Kidney epithelial cell (primary cell): ENCODE results near the gene CAMK2N2. TPM values are rescaled to one million over a fixed set of nuclear protein-coding genes. Genes with fewer than 3 reads are reported as not detected.

ENCODE experiments used
- DNase-seq: peaks from one replicate; pipeline ENCODE4 v3.0.0-alpha.2; 2010; ENCODE audit warnings: low read depth
- H3K27me3 ChIP-seq: 2 replicates; pipeline ENCODE4 v1.6.0; 2011; ENCODE audit warnings: low read length; ENCODE audit not compliant: control insufficient read depth, insufficient read depth
- H3K36me3 ChIP-seq: 2 replicates; pipeline ENCODE4 v1.5.1; 2011; ENCODE audit warnings: low read length; ENCODE audit not compliant: control insufficient read depth, insufficient read depth
- H3K4me3 ChIP-seq: 2 replicates; pipeline ENCODE4 v1.5.1; 2011; ENCODE audit warnings: low read depth, mild to moderate bottlenecking, control low read depth, low read length
- total RNA-seq: library from RNA; depleted of rRNA; stranded (reverse); fragments of >200 nt; gene quantifications from 2 replicates; pipeline ENCODE4 v1.2.3, GENCODE V29; 2015
- TF ChIP-seq, protein P1 (sequence below): IDR thresholded peaks from 2 replicates; pipeline ENCODE4 v1.5.1; 2011; ENCODE audit warnings: mild to moderate bottlenecking, moderate library complexity, low read length, control low read depth, inconsistent platforms; ENCODE audit not compliant: insufficient read depth, poor library complexity, severe bottlenecking

Gene CAMK2N2
- total RNA-seq, 1 donor from 2014 or later: 0.67 TPM

DNA sequence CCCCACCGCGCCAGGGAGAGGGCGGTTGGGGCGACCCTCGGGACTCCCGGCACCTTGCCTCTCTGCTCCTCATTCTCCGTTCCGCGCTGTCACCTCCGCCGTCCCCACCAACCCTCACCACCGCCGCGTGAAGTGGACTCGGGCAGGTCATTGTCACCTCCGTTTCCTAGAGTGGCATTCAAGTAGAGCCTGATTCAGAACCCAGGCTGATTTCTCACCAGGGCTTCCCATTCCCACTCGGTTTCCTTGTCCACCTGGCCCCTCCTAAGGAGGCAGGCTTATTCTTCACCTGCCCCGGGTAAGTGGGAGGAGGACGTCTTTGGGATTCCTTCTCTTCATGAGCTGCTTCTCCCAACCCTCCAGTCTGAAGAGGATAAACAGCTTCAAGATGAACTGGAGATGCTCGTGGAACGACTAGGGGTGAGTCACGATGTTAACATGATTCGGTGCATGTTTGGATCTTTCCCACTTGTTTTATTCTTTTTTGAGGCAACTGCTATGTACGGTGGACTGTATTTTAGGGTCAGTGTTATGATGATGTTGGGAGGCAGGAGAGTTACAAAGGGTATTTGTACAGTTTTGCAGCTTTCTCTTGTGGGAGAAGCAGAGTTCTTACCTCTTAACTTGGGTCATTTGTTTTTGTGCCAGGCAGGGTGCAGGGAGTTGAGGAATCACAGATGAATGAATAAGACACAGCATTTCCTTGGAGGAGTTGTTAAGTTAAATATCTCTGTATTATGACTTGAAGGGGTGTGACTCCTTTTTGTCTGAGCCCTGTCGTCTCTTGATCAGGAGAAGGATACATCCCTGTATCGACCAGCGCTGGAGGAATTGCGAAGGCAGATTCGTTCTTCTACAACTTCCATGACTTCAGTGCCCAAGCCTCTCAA is 38.4 kb upstream of the CAMK2N2 start:
- TF ChIP-seq, protein P1, sequence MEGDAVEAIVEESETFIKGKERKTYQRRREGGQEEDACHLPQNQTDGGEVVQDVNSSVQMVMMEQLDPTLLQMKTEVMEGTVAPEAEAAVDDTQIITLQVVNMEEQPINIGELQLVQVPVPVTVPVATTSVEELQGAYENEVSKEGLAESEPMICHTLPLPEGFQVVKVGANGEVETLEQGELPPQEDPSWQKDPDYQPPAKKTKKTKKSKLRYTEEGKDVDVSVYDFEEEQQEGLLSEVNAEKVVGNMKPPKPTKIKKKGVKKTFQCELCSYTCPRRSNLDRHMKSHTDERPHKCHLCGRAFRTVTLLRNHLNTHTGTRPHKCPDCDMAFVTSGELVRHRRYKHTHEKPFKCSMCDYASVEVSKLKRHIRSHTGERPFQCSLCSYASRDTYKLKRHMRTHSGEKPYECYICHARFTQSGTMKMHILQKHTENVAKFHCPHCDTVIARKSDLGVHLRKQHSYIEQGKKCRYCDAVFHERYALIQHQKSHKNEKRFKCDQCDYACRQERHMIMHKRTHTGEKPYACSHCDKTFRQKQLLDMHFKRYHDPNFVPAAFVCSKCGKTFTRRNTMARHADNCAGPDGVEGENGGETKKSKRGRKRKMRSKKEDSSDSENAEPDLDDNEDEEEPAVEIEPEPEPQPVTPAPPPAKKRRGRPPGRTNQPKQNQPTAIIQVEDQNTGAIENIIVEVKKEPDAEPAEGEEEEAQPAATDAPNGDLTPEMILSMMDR: no peak
- Histone ChIP-seq H3K36me3 (peaks cover 1% of the 10 kb centered on the region), H3K4me3 (peak overlapping the region; percentile 82), H3K27me3 (peaks cover 2% of the 10 kb centered on the region)
- no peak for DNase-seq

DNA sequence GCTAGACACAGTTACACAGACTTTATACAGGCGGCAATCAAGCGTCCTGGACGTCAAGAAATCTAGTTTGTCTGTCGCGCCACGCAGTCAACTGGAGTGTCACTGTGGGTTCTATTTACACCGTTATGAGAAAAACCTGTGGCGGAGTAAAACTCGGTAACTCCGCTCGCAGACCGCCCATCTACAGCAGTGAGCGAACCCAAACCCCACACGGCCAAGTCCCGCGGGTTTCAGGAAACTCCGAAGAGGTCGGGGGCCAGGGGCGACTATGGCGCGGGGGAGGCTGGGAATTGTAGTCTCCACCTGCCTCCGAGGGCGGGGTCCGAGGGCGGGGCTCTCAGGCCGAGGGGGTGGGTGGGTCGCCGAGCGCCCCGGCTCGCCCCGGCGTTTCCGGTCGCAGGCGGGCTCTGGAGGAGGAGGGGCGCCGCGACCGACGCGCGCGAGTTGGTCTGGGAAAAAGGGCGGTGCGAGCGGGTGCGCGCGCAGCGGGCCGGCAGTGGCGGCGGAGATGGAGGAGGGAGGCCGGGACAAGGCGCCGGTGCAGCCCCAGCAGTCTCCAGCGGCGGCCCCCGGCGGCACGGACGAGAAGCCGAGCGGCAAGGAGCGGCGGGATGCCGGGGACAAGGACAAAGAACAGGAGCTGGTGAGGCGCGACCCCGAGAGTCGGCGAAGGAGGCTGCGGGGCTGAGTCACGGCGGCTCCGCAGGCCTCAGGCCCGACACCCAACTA is 37.6 kb upstream of the CAMK2N2 start, which contains the start of gene PSMD2:
Gene PSMD2, plus strand, starts transcription at position 483 of the 729 bp plus-strand sequence. Its CDS starts 26 bp downstream, at position 509.
- Histone ChIP-seq H3K36me3 (peaks cover 1% of the 10 kb centered on the region), H3K27me3 (peaks cover 3% of the 10 kb centered on the region), H3K4me3 (peak within 1 kb of the TSS; percentile 82)
- peak; percentile 73 for DNase-seq
- TF ChIP-seq, protein P1: no peak

DNA sequence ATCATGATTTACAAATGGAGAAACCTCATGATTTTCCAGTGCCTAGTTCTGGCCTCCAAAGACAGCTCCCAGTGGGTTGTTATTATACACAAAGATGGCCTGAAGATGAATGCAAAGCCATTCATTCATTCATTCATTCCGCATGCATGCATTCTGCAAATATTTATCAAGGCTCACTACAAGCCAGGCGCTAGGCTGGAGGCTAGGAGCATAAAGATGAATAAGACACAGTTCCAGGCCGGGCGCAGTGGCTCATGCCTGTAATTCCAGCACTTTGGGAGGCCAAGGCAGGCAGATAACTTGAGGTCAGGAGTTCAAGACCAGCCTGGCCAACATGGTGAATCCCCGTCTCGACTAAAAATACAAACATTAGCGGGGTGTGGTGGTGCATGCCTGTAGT is 35.3 kb upstream of the CAMK2N2 start:
- TF ChIP-seq, protein P1: no peak
- no peak for DNase-seq
- H3K36me3 ChIP-seq: no peaks in the 10 kb centered on the region
- H3K27me3 ChIP-seq: peaks cover 6% of the 10 kb centered on the region
- no peak overlapping the region for H3K4me3 ChIP-seq

DNA sequence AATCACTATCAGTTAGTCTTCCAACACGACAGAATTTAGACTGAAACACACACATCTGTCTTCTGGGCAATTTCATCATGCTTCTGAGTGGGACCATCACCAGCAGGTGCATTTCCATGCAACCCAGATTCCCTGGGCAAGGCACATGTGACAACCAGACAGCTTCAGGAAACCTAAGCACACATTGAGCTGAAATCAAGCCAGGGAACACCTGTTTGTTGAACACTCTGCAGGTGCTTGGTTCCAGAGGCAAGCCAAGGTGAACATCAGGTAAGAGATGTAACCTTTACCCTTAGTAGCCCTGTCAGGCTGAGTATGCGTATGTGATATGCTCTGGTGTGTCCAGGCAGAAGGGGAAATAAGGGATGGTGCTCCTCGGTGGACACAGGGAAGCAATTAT is 34.4 kb upstream of the CAMK2N2 start:
- Histone ChIP-seq H3K36me3 (no peaks in the 10 kb centered on the region), H3K4me3 (no peak overlapping the region), H3K27me3 (peaks cover 6% of the 10 kb centered on the region)
- DNase-seq: no peak
- TF ChIP-seq, protein P1: no peak

DNA sequence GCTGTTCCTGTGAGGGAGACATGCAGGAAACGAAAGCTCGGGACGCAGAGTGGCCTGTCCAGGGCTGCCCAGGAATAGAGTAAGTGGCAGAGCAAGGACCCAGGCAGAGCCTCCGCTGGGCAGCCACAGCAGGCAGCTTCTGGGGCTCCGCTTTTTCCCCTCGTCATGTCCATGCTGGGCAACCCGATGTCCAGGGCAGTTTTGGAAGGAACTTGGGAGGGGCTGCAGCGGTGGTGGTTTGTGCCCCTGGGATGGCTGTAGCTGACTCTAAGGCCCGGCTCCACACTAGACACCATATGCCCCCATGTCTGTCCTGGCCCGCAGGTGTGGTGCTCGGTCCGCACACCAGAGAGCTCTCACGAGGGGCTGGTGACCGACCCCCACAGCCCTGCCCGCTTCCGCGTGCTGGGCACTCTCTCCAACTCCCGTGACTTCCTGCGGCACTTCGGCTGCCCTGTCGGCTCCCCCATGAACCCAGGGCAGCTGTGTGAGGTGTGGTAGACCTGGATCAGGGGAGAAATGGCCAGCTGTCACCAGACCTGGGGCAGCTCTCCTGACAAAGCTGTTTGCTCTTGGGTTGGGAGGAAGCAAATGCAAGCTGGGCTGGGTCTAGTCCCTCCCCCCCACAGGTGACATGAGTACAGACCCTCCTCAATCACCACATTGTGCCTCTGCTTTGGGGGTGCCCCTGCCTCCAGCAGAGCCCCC is 30.5 kb upstream of the CAMK2N2 start:
- Histone ChIP-seq H3K4me3 (no peak overlapping the region), H3K27me3 (peaks cover 8% of the 10 kb centered on the region), H3K36me3 (no peaks in the 10 kb centered on the region)
- TF ChIP-seq, protein P1: no peak
- no peak for DNase-seq
